GM19351 (cell line): ENCODE data around the gene MRPL22.
"Not testable (repeated sequence)": the region's sequence is repeated elsewhere in the genome, so short reads cannot be mapped to it uniquely, and the experiment has no call there.

Source experiments
- ATAC-seq: cut with Tn5 transposase; IDR thresholded peaks from one replicate; pipeline ENCODE4 v1.9.1; 2021; ENCODE audit warnings: mild to moderate bottlenecking, moderate library complexity; ENCODE audit not compliant: unreplicated experiment

MRPL22 gene

GRCh38 chr5:154940772-154941620, at the start of gene MRPL22:
TSS of gene MRPL22 (plus strand) at chr5:154941073. CDS start at chr5:154941111, 38 bp downstream.
- ATAC-seq = peak; percentile 48

GRCh38 chr5:154892369-154892771, 48.5 kb upstream of the MRPL22 start:
- ATAC-seq = no peak

GRCh38 chr5:154893381-154893780, 47.5 kb upstream of the MRPL22 start:
- ATAC-seq = no peak

GRCh38 chr5:154895606-154896561, 45.0 kb upstream of the MRPL22 start:
- ATAC-seq = no peak

- ATAC-seq = no peak
Measured at GRCh38 chr5:154896562-154897165, 44.2 kb upstream of the MRPL22 start.

- no peak for ATAC-seq
Measured at GRCh38 chr5:154898210-154898609, 42.7 kb upstream of the MRPL22 start.

- no peak for ATAC-seq
Measured at GRCh38 chr5:154899151-154899816, 41.6 kb upstream of the MRPL22 start.

GRCh38 chr5:154900066-154900465, 40.8 kb upstream of the MRPL22 start:
- no peak for ATAC-seq

- ATAC-seq = no peak
Measured at GRCh38 chr5:154901276-154901675, 39.6 kb upstream of the MRPL22 start.

GRCh38 chr5:154901913-154902312, 39.0 kb upstream of the MRPL22 start:
- no peak for ATAC-seq

GRCh38 chr5:154905601-154906000, 35.3 kb upstream of the MRPL22 start:
- ATAC-seq = not testable (repeated sequence)

GRCh38 chr5:154916874-154917273, 24.0 kb upstream of the MRPL22 start:
- ATAC-seq = no peak

- ATAC-seq = no peak
Measured at GRCh38 chr5:154917757-154918156, 23.1 kb upstream of the MRPL22 start.

- no peak for ATAC-seq
Measured at GRCh38 chr5:154923441-154924430, 17.1 kb upstream of the MRPL22 start.

GRCh38 chr5:154933537-154933936, 7.3 kb upstream of the MRPL22 start:
- no peak for ATAC-seq

- no peak for ATAC-seq
Measured at GRCh38 chr5:154934881-154935280, 6.0 kb upstream of the MRPL22 start.

- ATAC-seq = no peak
Measured at GRCh38 chr5:154937186-154937717, 3.6 kb upstream of the MRPL22 start.

GRCh38 chr5:154937718-154938466, 3.0 kb upstream of the MRPL22 start, which contains the start of gene GEMIN5:
TSS of gene GEMIN5 (minus strand) at chr5:154938211. CDS start at chr5:154938133, 78 bp downstream.
- peak; percentile 82 for ATAC-seq
